ENCODE measurements around the gene HNF1B. TPM values are rescaled to one million over a fixed set of nuclear protein-coding genes. Genes with fewer than 3 reads are reported as not detected.

Gene HNF1B
- total RNA-seq, 3 donors from 2014 or later (not counting 1 experiment from before 2014, with no cell fraction given): not detected

DNA sequence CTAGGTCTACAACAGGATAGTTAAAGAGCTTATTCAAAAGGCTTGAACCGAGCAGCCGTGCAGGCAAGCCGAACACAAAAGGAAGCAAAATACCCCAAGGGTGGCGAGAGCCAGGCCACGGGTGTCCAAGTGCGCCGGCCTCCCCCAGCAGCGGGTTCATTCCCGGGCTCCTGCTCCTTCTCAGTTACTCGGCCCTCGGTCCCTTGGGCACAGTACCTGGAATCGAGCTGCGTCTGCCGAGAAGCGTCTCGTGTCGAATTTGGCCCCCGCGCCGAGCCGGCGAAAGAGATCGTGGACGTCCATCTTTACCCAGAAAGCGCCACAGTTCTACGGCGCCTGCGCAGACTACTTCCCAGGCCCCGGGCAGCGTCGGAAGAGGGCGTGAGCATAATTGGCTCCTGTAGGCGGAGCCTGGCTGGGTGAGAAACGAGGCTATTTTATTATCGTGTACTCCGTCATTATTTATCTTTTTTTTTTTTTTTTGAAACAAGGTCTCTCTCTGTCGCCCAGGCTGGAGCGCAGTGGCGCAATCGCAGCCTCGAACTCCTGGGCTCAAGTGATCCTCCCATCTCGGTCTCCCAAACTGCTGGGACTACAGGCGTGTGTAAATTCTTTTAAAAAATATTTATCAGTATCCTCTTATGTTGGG lies 101.6 kb downstream of the HNF1B start, which contains the start of gene DDX52:
Gene DDX52, minus strand, starts transcription at position 329 of the 649 bp plus-strand sequence. Its CDS starts 26 bp downstream, at position 303.
- H3K27ac ChIP-seq (ENCODE audit: low read length): peak within 1 kb of the TSS; percentile 75
- Mint-ChIP-seq H3K36me3 (peaks cover 7% of the 10 kb centered on the region), H3K9me3 (no peaks in the 10 kb centered on the region), H3K27ac (peak within 1 kb of the TSS; percentile 89 to 90), H3K4me1 (peaks cover 32 to 35% of the 10 kb centered on the region in 2 donors), H3K4me3 (peak within 1 kb of the TSS; percentile 96), H3K27me3 (ENCODE audit: low read depth in 2 of 2) (peaks cover 22 to 28% of the 10 kb centered on the region in 2 donors)
- intact Hi-C loops (cut with micrococcal nuclease): loop anchor here (2.0 kb wide), 1 partner anchor 34 kb away; the partner anchor contains the start of gene SYNRG
- H3K4me1 ChIP-seq (ENCODE audit: control insufficient read depth, insufficient read depth, low read length): peaks cover 6% of the 10 kb centered on the region
- peak; percentile 97 to 99 (median 99) for ATAC-seq
- no peaks in the 10 kb centered on the region for H3K9me3 ChIP-seq (ENCODE audit: control insufficient read depth, insufficient read depth, low read length)
- H3K4me3 ChIP-seq (ENCODE audit: low read length): peak within 1 kb of the TSS; percentile 100
- peak; percentile 83 to 96 for DNase-seq
- peaks cover 9% of the 10 kb centered on the region for H3K36me3 ChIP-seq (ENCODE audit: control insufficient read depth, insufficient read depth, low read length)
- 0% methylated on average over 35 of the region's 43 CpGs for WGBS (ENCODE audit: insufficient coverage)
- peaks cover 4% of the 10 kb centered on the region for H3K27me3 ChIP-seq (ENCODE audit: control insufficient read depth, insufficient read depth, low read length)
- TF ChIP-seq, protein P1, sequence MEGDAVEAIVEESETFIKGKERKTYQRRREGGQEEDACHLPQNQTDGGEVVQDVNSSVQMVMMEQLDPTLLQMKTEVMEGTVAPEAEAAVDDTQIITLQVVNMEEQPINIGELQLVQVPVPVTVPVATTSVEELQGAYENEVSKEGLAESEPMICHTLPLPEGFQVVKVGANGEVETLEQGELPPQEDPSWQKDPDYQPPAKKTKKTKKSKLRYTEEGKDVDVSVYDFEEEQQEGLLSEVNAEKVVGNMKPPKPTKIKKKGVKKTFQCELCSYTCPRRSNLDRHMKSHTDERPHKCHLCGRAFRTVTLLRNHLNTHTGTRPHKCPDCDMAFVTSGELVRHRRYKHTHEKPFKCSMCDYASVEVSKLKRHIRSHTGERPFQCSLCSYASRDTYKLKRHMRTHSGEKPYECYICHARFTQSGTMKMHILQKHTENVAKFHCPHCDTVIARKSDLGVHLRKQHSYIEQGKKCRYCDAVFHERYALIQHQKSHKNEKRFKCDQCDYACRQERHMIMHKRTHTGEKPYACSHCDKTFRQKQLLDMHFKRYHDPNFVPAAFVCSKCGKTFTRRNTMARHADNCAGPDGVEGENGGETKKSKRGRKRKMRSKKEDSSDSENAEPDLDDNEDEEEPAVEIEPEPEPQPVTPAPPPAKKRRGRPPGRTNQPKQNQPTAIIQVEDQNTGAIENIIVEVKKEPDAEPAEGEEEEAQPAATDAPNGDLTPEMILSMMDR (IDR thresholded peaks at IDR 0.05): no peak

DNA sequence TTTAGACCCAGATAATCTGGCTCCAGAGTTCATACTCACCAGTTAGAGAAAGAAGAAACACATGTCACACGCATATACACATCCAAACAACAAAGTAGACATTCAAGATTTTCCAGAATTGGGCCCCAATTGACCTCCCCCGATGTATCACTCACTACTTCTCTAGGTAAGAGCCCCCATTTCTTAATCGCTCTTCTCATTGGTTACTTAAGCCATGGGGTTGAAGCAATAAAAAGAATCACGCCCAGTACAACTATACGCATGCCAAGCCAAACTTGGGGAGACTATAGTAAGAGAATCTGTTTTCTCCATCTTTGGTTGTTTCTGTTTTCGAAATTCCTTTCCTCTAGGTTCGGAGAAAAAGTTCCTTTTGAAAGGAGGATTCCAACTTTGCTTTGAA lies 102.2 kb downstream of the HNF1B start:
- TF ChIP-seq, protein P1 (IDR thresholded peaks at IDR 0.05): no peak
- H3K27ac Mint-ChIP-seq: peak overlapping the region; percentile 89 to 90
- H3K36me3 ChIP-seq (ENCODE audit: control insufficient read depth, insufficient read depth, low read length): peaks cover 11% of the 10 kb centered on the region
- intact Hi-C loops (cut with micrococcal nuclease): loop anchor here (2.0 kb wide), 1 partner anchor 34 kb away; the partner anchor contains the start of gene SYNRG
- H3K4me3 ChIP-seq (ENCODE audit: low read length): peak overlapping the region; percentile 100
- H3K27ac ChIP-seq (ENCODE audit: low read length): peak overlapping the region; percentile 75
- peaks cover 35% of the 10 kb centered on the region in 2 donors for H3K4me1 Mint-ChIP-seq
- H3K4me3 Mint-ChIP-seq: peak overlapping the region; percentile 96
- ATAC-seq (no peak), DNase-seq (peak in 1 of 2 donors; percentile 34)
- peaks cover 6% of the 10 kb centered on the region for H3K4me1 ChIP-seq (ENCODE audit: control insufficient read depth, insufficient read depth, low read length)
- peaks cover 7% of the 10 kb centered on the region for H3K36me3 Mint-ChIP-seq
- peaks cover 17 to 23% of the 10 kb centered on the region in 2 donors for H3K27me3 Mint-ChIP-seq (ENCODE audit: low read depth in 2 of 2)
- H3K9me3 Mint-ChIP-seq: no peaks in the 10 kb centered on the region
- no peaks in the 10 kb centered on the region for H3K9me3 ChIP-seq (ENCODE audit: control insufficient read depth, insufficient read depth, low read length)
- H3K27me3 ChIP-seq (ENCODE audit: control insufficient read depth, insufficient read depth, low read length): peaks cover 4% of the 10 kb centered on the region
- WGBS (ENCODE audit: insufficient coverage): 1% methylated on average over 5 of the region's 7 CpGs

DNA sequence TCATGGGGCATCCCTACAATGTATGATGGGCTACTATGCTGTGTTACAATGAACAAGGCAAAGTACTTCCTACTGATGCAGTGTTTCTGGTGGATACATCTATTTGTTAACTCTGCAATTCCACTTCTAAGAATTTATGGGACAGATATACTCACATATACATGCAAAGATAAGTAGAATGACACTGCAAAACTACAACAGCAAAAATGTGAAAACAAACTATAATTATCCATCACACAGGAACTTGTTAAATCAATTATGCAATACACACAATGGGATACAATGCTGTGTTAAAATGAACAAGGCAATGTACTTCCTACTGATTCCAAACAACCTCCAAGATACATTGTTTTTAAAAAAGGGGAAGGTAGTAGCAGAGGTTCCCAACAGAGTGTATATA lies 104.8 kb downstream of the HNF1B start:
- Histone ChIP-seq H3K27ac (ENCODE audit: low read length) (no peak overlapping the region), H3K36me3 (ENCODE audit: control insufficient read depth, insufficient read depth, low read length) (peaks cover 25% of the 10 kb centered on the region), H3K4me1 (ENCODE audit: control insufficient read depth, insufficient read depth, low read length) (peaks cover 6% of the 10 kb centered on the region), H3K27me3 (ENCODE audit: control insufficient read depth, insufficient read depth, low read length) (peaks cover 2% of the 10 kb centered on the region), H3K4me3 (ENCODE audit: low read length) (no peak overlapping the region), H3K9me3 (ENCODE audit: control insufficient read depth, insufficient read depth, low read length) (no peaks in the 10 kb centered on the region)
- Mint-ChIP-seq H3K4me1 (peaks cover 35% of the 10 kb centered on the region in 2 donors), H3K27me3 (ENCODE audit: low read depth in 2 of 2) (peaks cover 7 to 9% of the 10 kb centered on the region in 2 donors), H3K9me3 (no peaks in the 10 kb centered on the region), H3K36me3 (peaks cover 17% of the 10 kb centered on the region), H3K4me3 (no peak overlapping the region), H3K27ac (no peak overlapping the region)
- intact Hi-C loops (cut with micrococcal nuclease): no loop called here
- TF ChIP-seq, protein P1 (IDR thresholded peaks at IDR 0.05): no peak
- no peak for ATAC-seq
- no peak for DNase-seq

All from natural killer cell (primary cell).